Stimulated activated CD4-positive, alpha-beta T cell treated with anti-CD3 and anti-CD28 coated beads, Interleukin-12 subunit alpha, Interleukin-12 subunit beta, amount 100 ng/mL, for 24 hours (primary cell): ENCODE results near the gene LETM1.
"Not testable (repeated sequence)": the region's sequence is repeated elsewhere in the genome, so short reads cannot be mapped to it uniquely, and the experiment has no call there.

ENCODE experiments used
- DNase-seq, 2 experiments: peaks; one replicate each; pipeline ENCODE4 v3.0.0-alpha.2; 2020; ENCODE audit warnings: low read depth in 2 of 2

LETM1 gene

GRCh38 chr4:1851575-1852410 lies 4.2 kb downstream of the LETM1 start:
- no peak for DNase-seq

DNA sequence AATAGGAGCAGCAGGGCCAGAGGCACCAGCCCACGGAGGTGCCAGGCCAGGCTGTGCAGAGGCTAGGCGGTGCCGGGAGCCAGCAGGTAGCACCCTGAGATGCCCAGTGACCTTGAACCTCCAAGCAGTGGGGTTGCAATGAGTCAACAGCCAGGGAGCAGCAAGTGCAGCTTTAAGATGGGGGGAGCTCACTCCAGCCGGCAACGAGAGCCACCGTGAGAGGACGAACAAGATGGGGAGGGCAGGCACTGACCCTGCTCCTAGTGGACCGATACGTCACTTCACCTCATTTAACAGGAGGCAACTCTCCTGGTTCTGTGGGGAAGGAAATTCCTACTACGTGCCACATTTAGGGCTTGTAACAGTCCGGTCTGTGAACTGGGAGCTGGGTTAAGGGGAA lies 4.8 kb downstream of the LETM1 start:
- DNase-seq, result no peak

DNA sequence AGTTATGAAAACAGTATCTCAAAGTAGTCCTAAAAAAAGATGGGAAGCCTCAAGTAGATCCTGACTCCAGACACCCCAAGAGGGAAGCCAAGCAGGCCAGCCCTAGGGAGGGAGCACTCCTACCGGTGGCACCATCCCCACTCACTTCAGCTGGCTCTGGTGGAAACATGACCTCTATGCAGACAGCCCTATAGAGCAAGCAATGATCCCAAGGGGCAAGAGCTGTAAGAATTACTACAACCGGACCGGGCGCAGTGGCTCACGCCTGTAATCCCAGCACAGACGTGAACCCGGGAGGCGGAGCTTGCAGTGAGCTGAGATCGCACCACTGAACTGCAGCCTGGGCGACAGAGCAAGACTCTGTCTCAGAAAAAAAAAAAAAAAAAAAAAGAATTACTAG lies 5.7 kb downstream of the LETM1 start:
- no peak for DNase-seq

- DNase-seq, result no peak
Observed at GRCh38 chr4:1846580-1846979, 9.4 kb downstream of the LETM1 start.

- DNase-seq, result not testable (repeated sequence)
Observed at GRCh38 chr4:1844618-1845017, 11.3 kb downstream of the LETM1 start.

- DNase-seq, result no peak
Observed at GRCh38 chr4:1843852-1844251, 12.1 kb downstream of the LETM1 start.

DNA sequence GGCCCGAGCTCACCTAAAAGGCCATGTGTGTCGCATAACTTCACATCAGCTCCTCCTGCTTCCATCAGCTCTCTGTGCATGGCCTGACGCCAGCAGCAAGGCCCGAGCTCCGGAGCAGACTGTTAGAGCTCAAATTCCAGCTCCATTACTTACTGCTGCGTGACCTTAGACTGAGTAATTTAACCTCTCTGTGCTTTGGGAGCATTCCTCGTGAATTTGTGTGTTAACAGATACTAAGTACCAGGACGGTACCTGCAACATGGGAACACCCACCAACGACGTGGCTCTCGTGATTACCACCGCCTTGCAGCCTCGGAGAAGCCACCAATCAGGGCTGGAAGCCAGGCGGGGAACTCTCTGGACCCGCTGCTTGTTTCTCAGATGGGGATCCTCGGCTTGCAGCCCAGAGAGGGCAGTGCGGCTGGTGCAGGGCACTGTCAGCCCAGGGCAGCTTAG lies 12.9 kb downstream of the LETM1 start:
- no peak for DNase-seq

GRCh38 chr4:1842339-1842895 lies 13.5 kb downstream of the LETM1 start:
- no peak for DNase-seq

- DNase-seq, result no peak
Observed at GRCh38 chr4:1841887-1842210, 14.1 kb downstream of the LETM1 start.

GRCh38 chr4:1841201-1841886 lies 14.6 kb downstream of the LETM1 start:
- no peak for DNase-seq

DNA sequence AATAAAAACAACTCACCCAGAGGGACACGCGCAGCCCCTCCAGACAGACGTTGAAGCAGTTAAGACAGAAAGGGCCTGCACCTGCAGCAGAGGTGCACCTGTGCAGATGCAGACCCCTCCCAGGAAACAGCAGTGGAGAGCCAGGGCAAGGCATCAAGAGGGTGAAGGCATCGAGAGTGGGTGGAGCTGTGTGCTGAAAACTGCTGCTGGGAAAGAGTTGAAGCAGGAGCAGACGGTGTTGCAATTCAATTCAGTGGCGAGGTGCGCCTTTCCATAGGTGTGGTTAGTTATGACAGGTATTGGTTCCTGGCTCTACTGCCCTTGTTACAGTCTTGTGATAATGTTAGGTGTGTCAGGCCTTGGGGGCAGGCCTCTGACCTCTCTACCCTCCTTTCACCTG lies 16.7 kb downstream of the LETM1 start:
- DNase-seq, result no peak

DNA sequence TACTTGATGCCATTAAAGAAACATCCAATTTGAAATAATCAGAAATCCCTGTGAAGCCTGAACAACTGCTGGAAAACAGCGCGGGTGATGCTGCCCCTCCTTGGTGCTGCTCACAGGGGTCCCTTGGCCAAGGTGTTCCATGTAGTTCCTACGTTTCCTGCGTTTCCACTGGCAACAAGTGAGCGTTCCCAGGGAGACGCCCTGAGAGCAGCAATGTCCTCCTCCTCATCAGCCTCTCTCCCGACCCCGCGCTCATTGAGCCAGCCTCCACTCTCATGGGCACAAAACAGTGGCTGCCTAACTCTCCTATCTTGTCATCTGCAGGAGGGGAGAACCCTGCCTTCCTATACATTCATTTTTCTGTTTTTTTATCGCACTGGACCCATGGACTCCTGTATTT lies 18.9 kb downstream of the LETM1 start:
- DNase-seq, result no peak

GRCh38 chr4:1836650-1837049 lies 19.3 kb downstream of the LETM1 start:
- DNase-seq, result no peak

GRCh38 chr4:1835836-1836235 lies 20.1 kb downstream of the LETM1 start:
- DNase-seq, result not testable (repeated sequence)

DNA sequence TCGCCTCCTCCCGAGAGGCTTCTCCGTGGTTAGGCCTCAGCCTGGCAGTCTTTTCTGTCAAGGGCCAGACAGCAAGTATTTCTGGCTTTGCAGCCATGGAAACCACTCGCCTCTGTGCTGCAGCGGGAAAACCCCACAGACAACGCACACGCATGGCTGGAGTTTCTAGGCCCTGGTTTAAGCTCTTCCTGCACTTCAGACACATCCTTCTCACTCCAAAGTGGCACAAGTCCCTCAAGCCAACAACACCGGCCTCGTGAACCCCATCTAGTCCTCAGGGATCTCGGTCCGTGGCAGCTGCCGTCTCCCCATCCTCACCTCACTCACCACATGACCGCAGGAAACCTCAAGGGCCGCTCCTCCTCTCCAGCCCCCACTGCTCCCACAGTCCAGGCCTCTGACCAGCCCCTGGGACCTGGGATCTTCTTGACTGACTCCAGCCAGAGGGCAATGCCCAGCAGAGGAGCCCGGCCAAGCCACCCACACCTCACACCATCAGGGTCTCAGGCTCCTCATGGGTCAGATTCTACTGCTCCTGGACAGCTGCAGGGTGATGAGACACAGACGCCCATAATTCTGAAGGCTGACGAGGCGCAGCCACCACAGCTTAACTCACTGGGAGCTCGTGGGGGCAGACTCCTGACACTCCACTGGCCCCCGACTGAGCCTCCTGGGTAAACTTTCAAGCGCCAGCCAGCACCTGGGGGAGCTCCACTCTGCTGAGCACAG lies 21.7 kb downstream of the LETM1 start:
- no peak for DNase-seq

DNA sequence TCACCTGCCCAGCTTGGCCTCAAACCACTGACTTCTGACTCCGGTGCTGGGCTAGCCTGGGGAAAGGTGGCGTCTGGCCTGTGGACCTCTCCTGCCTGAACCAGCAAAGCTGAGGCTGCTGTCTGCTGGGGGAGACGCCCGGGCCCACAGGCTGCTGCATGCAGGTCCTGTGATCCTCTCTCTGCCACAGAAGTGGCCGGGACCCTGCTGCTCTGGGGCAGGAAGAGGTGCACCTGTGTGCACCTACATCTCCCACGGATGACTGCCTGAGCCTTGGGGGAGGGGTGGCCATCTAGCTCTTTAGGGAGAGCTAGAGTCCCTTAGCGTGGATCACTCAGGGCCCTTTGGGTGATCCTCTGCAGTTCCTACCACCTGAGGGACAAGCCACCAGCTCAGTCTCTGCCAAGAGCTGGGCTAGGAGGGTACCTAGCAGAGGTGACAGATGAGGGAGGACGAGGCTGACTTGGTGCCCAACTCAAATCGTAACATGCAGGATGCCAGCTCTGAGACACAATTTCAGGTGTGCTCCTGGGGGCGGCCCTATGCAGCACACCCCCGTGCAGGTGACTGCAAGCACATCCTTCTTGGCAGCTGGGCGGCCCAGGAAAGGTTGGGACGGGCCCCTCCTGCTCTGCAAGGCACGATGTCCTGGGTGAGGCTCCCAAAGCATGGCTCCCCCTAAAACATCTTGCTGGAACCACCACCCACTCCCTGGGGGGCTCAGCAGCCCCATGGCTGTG lies 22.5 kb downstream of the LETM1 start:
- no peak for DNase-seq

GRCh38 chr4:1832690-1833089 lies 23.3 kb downstream of the LETM1 start:
- no peak for DNase-seq

GRCh38 chr4:1831331-1831730 lies 24.6 kb downstream of the LETM1 start:
- DNase-seq, result no peak

- no peak for DNase-seq
Observed at GRCh38 chr4:1830642-1831228, 25.2 kb downstream of the LETM1 start.

DNA sequence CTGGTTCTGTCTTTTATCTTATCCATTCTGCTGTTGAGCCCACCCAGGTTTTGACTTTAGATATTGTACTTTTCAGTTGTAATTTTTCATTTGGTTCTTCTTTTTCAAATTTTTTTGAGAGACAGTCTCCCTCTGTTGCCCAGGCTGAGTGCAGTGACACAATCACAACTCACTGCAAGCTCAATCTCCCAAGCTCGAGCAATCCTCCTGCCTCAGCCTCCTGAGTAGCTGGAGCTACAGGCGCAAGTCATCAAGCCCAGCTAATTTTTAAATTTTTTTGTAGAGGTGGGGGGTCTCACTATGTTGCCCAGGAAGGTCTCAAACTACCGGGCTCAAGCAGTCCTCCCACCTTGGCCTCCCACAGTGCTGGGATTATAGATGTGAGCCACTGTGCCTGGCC lies 25.7 kb downstream of the LETM1 start:
- DNase-seq, result no peak
